Neural progenitor cell (in vitro differentiated cells): ENCODE measurements around the gene SCN7A. TPM values are rescaled to one million over a fixed set of nuclear protein-coding genes. Genes with fewer than 3 reads are reported as not detected.

Source experiments
- DNase-seq: peaks from one replicate; pipeline ENCODE4 v3.0.0-alpha.2; 2016; ENCODE audit warnings: low spot score
- H2AFZ ChIP-seq: fragments of 200-600 bp; sonication (generic); replicated peaks from 2 replicates; pipeline ENCODE4 v1.6.1; 2016; ENCODE audit warnings: antibody characterized with exemption
- H3F3A ChIP-seq: fragments of 200-600 bp; sonication (generic); 2 replicates; pipeline ENCODE4 v1.6.1; 2016; ENCODE audit warnings: antibody characterized with exemption, low read depth
- H3K27ac ChIP-seq: fragments of 200-600 bp; sonication (generic); 2 replicates; pipeline ENCODE4 v1.5.1; 2016; ENCODE audit warnings: mild to moderate bottlenecking
- H3K27me3 ChIP-seq: fragments of 200-600 bp; sonication (generic); 2 replicates; pipeline ENCODE4 v1.6.1; 2016; ENCODE audit warnings: mild to moderate bottlenecking, moderate library complexity
- H3K36me3 ChIP-seq: fragments of 200-600 bp; sonication (generic); 2 replicates; pipeline ENCODE4 v1.5.1; 2016
- H3K4me1 ChIP-seq: fragments of 200-600 bp; sonication (generic); 2 replicates; pipeline ENCODE4 v1.6.1; 2016; ENCODE audit warnings: mixed run types
- H3K4me2 ChIP-seq: fragments of 200-600 bp; sonication (generic); 2 replicates; pipeline ENCODE4 v1.6.1; 2016
- H3K4me3 ChIP-seq: fragments of 200-600 bp; sonication (generic); 2 replicates; pipeline ENCODE4 v1.5.1; 2016
- H3K79me2 ChIP-seq: fragments of 200-600 bp; sonication (generic); 2 replicates; pipeline ENCODE4 v1.6.1; 2016; ENCODE audit warnings: low read depth
- H3K9ac ChIP-seq: fragments of 200-600 bp; sonication (generic); 2 replicates; pipeline ENCODE4 v1.6.1; 2016
- H3K9me3 ChIP-seq: fragments of 200-600 bp; sonication (generic); 2 replicates; pipeline ENCODE4 v1.5.1; 2016; ENCODE audit warnings: low read depth
- H4K20me1 ChIP-seq: fragments of 200-600 bp; sonication (generic); 2 replicates; pipeline ENCODE4 v1.6.1; 2016; ENCODE audit warnings: low read depth
- H3K27ac Mint-ChIP-seq: 3 replicates; pipeline ENCODE4 v1.8.0; 2021; ENCODE audit warnings: mixed read lengths
- H3K27me3 Mint-ChIP-seq: 2 replicates; pipeline ENCODE4 v1.8.0; 2022; ENCODE audit warnings: low read depth, mild to moderate bottlenecking, inconsistent platforms, moderate library complexity, mixed read lengths; ENCODE audit not compliant: insufficient read depth
- H3K36me3 Mint-ChIP-seq: 3 replicates; pipeline ENCODE4 v1.8.0; 2021; ENCODE audit warnings: mixed read lengths
- H3K4me1 Mint-ChIP-seq: 3 replicates; pipeline ENCODE4 v1.8.0; 2021; ENCODE audit warnings: mixed read lengths
- H3K4me3 Mint-ChIP-seq: 3 replicates; pipeline ENCODE4 v1.8.0; 2021; ENCODE audit warnings: mild to moderate bottlenecking, moderate library complexity, mixed read lengths
- H3K9me3 Mint-ChIP-seq: 3 replicates; pipeline ENCODE4 v1.8.0; 2020; ENCODE audit warnings: mixed read lengths
- EZH2 ChIP-seq: fragments of 200-600 bp; sonication (generic); IDR thresholded peaks from 2 replicates; pipeline ENCODE4 v1.6.1; 2017; ENCODE audit warnings: antibody characterized with exemption, mild to moderate bottlenecking, moderate library complexity
- EZH2phosphoT487 ChIP-seq: fragments of 200-600 bp; sonication (generic); IDR thresholded peaks from 2 replicates; pipeline ENCODE4 v1.6.1; 2017; ENCODE audit warnings: antibody characterized with exemption
- total RNA-seq: library from RNA; depleted of rRNA; stranded (reverse); fragments of >200 nt; gene quantifications from 2 replicates; pipeline ENCODE4 v1.2.3, GENCODE V29; 2015; ENCODE audit warnings: low replicate concordance
- TF ChIP-seq, protein P1 (sequence below): fragments of 200-600 bp; sonication (generic); IDR thresholded peaks from 2 replicates; pipeline ENCODE4 v1.5.1; 2017; ENCODE audit warnings: antibody characterized with exemption, mild to moderate bottlenecking

SCN7A gene
- total RNA-seq, 1 donor from 2014 or later, result 1.0 TPM

DNA sequence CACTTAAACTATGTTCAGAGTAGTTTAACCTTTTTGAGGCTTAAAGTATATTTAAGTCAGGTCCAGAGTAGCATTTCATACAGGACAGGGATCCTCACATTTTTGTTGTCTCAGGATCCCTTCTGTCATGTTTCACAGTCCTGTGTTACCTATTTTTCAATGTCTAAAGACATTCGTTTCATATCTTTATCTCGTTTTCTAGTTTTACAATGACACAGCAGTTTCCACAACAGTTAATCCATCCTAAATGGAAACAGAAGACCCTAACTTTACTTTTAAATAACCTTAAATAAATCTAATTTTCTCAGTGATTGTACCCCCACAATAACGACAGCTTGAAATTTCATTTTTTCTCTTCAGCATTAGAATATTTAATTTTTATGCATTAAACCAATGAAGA is 101.0 kb downstream of the SCN7A start:
- DNase-seq, result no peak
- Histone ChIP-seq H3K9ac (no peak overlapping the region), H3K27me3 (no peaks in the 10 kb centered on the region), H4K20me1 (no peaks in the 10 kb centered on the region), H3K79me2 (no peaks in the 10 kb centered on the region), H2AFZ (no peak overlapping the region), H3K27ac (no peak overlapping the region), H3K4me3 (no peak overlapping the region), H3K4me1 (no peaks in the 10 kb centered on the region), H3F3A (no peaks in the 10 kb centered on the region), H3K36me3 (no peaks in the 10 kb centered on the region), H3K9me3 (no peaks in the 10 kb centered on the region), H3K4me2 (no peak overlapping the region)
- no peaks in the 10 kb centered on the region for H3K4me1 Mint-ChIP-seq
- no peaks in the 10 kb centered on the region for H3K36me3 Mint-ChIP-seq
- H3K4me3 Mint-ChIP-seq, result no peak overlapping the region
- H3K27ac Mint-ChIP-seq, result no peak overlapping the region
- TF ChIP-seq EZH2phosphoT487 (no peak), EZH2 (no peak)
- TF ChIP-seq, protein P1, sequence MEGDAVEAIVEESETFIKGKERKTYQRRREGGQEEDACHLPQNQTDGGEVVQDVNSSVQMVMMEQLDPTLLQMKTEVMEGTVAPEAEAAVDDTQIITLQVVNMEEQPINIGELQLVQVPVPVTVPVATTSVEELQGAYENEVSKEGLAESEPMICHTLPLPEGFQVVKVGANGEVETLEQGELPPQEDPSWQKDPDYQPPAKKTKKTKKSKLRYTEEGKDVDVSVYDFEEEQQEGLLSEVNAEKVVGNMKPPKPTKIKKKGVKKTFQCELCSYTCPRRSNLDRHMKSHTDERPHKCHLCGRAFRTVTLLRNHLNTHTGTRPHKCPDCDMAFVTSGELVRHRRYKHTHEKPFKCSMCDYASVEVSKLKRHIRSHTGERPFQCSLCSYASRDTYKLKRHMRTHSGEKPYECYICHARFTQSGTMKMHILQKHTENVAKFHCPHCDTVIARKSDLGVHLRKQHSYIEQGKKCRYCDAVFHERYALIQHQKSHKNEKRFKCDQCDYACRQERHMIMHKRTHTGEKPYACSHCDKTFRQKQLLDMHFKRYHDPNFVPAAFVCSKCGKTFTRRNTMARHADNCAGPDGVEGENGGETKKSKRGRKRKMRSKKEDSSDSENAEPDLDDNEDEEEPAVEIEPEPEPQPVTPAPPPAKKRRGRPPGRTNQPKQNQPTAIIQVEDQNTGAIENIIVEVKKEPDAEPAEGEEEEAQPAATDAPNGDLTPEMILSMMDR, result no peak
- no peaks in the 10 kb centered on the region for H3K9me3 Mint-ChIP-seq
- peaks cover 3% of the 10 kb centered on the region for H3K27me3 Mint-ChIP-seq

- no peak overlapping the region for H3K4me2 ChIP-seq
- no peaks in the 10 kb centered on the region for H3K79me2 ChIP-seq
- H3F3A ChIP-seq, result no peaks in the 10 kb centered on the region
- H3K27ac ChIP-seq, result no peak overlapping the region
- TF ChIP-seq, protein P1, result no peak
- no peak for TF ChIP-seq EZH2phosphoT487
- no peaks in the 10 kb centered on the region for H3K9me3 ChIP-seq
- no peaks in the 10 kb centered on the region for H3K4me1 ChIP-seq
- peak overlapping the region; percentile 37 for H2AFZ ChIP-seq
- no peaks in the 10 kb centered on the region for H4K20me1 ChIP-seq
- H3K9me3 Mint-ChIP-seq, result no peaks in the 10 kb centered on the region
- no peaks in the 10 kb centered on the region for H3K27me3 ChIP-seq
- no peak overlapping the region for H3K4me3 ChIP-seq
- H3K27ac Mint-ChIP-seq, result no peak overlapping the region
- no peaks in the 10 kb centered on the region for H3K4me1 Mint-ChIP-seq
- DNase-seq, result no peak
- H3K36me3 ChIP-seq, result no peaks in the 10 kb centered on the region
- no peak overlapping the region for H3K4me3 Mint-ChIP-seq
- H3K9ac ChIP-seq, result no peak overlapping the region
- H3K36me3 Mint-ChIP-seq, result no peaks in the 10 kb centered on the region
- peaks cover 2% of the 10 kb centered on the region for H3K27me3 Mint-ChIP-seq
Measured at GRCh38 chr2:166388481-166389070, 105.5 kb downstream of the SCN7A start.

- Histone ChIP-seq H3K27ac (no peak overlapping the region), H3K27me3 (no peaks in the 10 kb centered on the region), H3F3A (no peaks in the 10 kb centered on the region), H3K9ac (no peak overlapping the region), H3K9me3 (no peaks in the 10 kb centered on the region), H3K4me1 (no peaks in the 10 kb centered on the region), H3K79me2 (no peaks in the 10 kb centered on the region), H3K4me3 (no peak overlapping the region), H2AFZ (no peak overlapping the region), H4K20me1 (no peaks in the 10 kb centered on the region), H3K36me3 (no peaks in the 10 kb centered on the region), H3K4me2 (no peak overlapping the region)
- Mint-ChIP-seq H3K4me3 (no peak overlapping the region), H3K36me3 (no peaks in the 10 kb centered on the region), H3K27me3 (peaks cover 2% of the 10 kb centered on the region), H3K4me1 (no peaks in the 10 kb centered on the region), H3K9me3 (no peaks in the 10 kb centered on the region), H3K27ac (no peak overlapping the region)
- no peak for TF ChIP-seq EZH2phosphoT487
- TF ChIP-seq, protein P1, result no peak
- no peak for TF ChIP-seq EZH2
- no peak for DNase-seq
Measured at GRCh38 chr2:166385313-166385712, 108.7 kb downstream of the SCN7A start.
